Common myeloid progenitor, CD34-positive (primary cell): ENCODE results near the gene RRAS2.

Source experiments
- CTCF ChIA-PET: fragments of 350-600 bp; sonication (Branson Sonifier 250); formaldehyde crosslinking; loops from one replicate; lab custom pipeline; 2021; ENCODE audit warnings: antibody characterized with exemption; lab: Charles Lee
- POLR2A ChIA-PET: fragments of 350-600 bp; sonication (Branson Sonifier 250); formaldehyde crosslinking; loops from one replicate; lab custom pipeline; 2021; ENCODE audit warnings: antibody characterized with exemption; lab: Charles Lee
- DNase-seq, 3 donors: peaks; one replicate each; pipeline versions ENCODE4 v3.0.0 to v3.0.0-alpha.2; 2013
- H3K27ac ChIP-seq, 2 experiments: 1 replicate in 1 of 2; 2 replicates in 1 of 2; pipeline ENCODE4 v1.7.0; 2013; ENCODE audit warnings: inconsistent platforms in 2 of 2, low read length in 2 of 2, mild to moderate bottlenecking in 2 of 2, low read depth in 1 of 2, moderate library complexity in 1 of 2; ENCODE audit not compliant: severe bottlenecking in 2 of 2, insufficient read depth in 1 of 2, poor library complexity in 1 of 2
- H3K27me3 ChIP-seq, 5 experiments: replicated peaks in 2 of 5; 1 replicate in 3 of 5; 2 replicates in 2 of 5; pipeline versions ENCODE4 v1.6.1 to v1.7.0; 2013; ENCODE audit warnings: low read length in 4 of 5, mild to moderate bottlenecking in 2 of 5, moderate library complexity in 2 of 5, inconsistent platforms in 1 of 5; ENCODE audit not compliant: insufficient read depth in 5 of 5, control insufficient read depth in 4 of 5
- H3K36me3 ChIP-seq, 4 experiments: 1 replicate in 2 of 4; 2 replicates in 2 of 4; pipeline versions ENCODE4 v1.6.1 to v1.7.0; 2013; ENCODE audit warnings: low read length in 3 of 4, control low read depth in 1 of 4, mild to moderate bottlenecking in 1 of 4; ENCODE audit not compliant: control insufficient read depth in 4 of 4, insufficient read depth in 4 of 4
- H3K4me1 ChIP-seq, 4 experiments: 1 replicate in 3 of 4; 2 replicates in 1 of 4; pipeline versions ENCODE4 v1.6.1 to v1.7.1; 2013; ENCODE audit warnings: low read length in 3 of 4, mild to moderate bottlenecking in 3 of 4, control low read depth in 1 of 4, inconsistent platforms in 1 of 4, moderate library complexity in 1 of 4; ENCODE audit not compliant: control insufficient read depth in 4 of 4, insufficient read depth in 4 of 4; ENCODE audit errors: control extremely low read depth in 1 of 4
- H3K4me3 ChIP-seq, 7 experiments: 1 replicate in 4 of 7; 2 replicates in 3 of 7; pipeline versions ENCODE4 v1.5.1 to v1.7.0; 2013; ENCODE audit warnings: mild to moderate bottlenecking in 7 of 7, low read length in 6 of 7, moderate library complexity in 6 of 7, inconsistent platforms in 2 of 7, low read depth in 2 of 7, control low read depth in 1 of 7; ENCODE audit not compliant: insufficient read depth in 4 of 7, control insufficient read depth in 1 of 7; ENCODE audit errors: extremely low read depth in 1 of 7
- H3K9me3 ChIP-seq, 5 experiments: 1 replicate in 4 of 5; 2 replicates in 1 of 5; pipeline versions ENCODE4 v1.6.1 to v1.7.1; 2013; ENCODE audit warnings: low read length in 4 of 5, mild to moderate bottlenecking in 2 of 5, inconsistent platforms in 1 of 5, low read depth in 1 of 5, moderate library complexity in 1 of 5; ENCODE audit not compliant: control insufficient read depth in 4 of 5, insufficient read depth in 2 of 5; ENCODE audit errors: control extremely low read depth in 1 of 5
- WGBS: methylation state at CpG from one replicate; pipeline ENCODE4 v1.1.5; 2013; ENCODE audit not compliant: insufficient coverage; 5-methylcytosine and 5-hydroxymethylcytosine counted together

The RRAS2 gene

GRCh38 chr11:14312736-14313438 is 46.1 kb downstream of the RRAS2 start:
- Histone ChIP-seq H3K27ac (no peak overlapping the region), H3K4me3 (no peak overlapping the region), H3K27me3 (peaks cover 0 to 21% (median 0%) of the 10 kb centered on the region in 5 experiments), H3K36me3 (no peaks in the 10 kb centered on the region), H3K9me3 (no peaks in the 10 kb centered on the region), H3K4me1 (peaks cover 0 to 9% (median 4%) of the 10 kb centered on the region in 4 experiments)
- CTCF ChIA-PET, result interaction anchor here (1.0 to 3.0 kb wide), 4 partner anchors 10 to 142 kb away, joined by 3 to 11 read pairs (median 3); no protein-coding TSS in a partner anchor
- POLR2A ChIA-PET, result no interaction called here
- 100% methylated on average over 1 of the region's 4 CpGs for WGBS
- no peak for DNase-seq

GRCh38 chr11:14310679-14311078 is 48.3 kb downstream of the RRAS2 start:
- no peak overlapping the region for H3K4me3 ChIP-seq
- ChIA-PET CTCF (interaction anchor here (1.1 to 1.2 kb wide), 2 partner anchors 8 to 10 kb away, joined by 4 read pairs; no protein-coding TSS in a partner anchor), POLR2A (no interaction called here)
- no peak for DNase-seq
- peaks cover 0 to 13% (median 0%) of the 10 kb centered on the region in 5 experiments for H3K27me3 ChIP-seq
- no peak overlapping the region for H3K27ac ChIP-seq
- no peaks in the 10 kb centered on the region for H3K9me3 ChIP-seq
- H3K4me1 ChIP-seq, result peaks cover 0 to 8% (median 3%) of the 10 kb centered on the region in 4 experiments
- no CpG with 5 or more reads among the region's 1 CpG for WGBS
- H3K36me3 ChIP-seq, result no peaks in the 10 kb centered on the region

- whole genome bisulfite sequencing, result 100% methylated on average over 4 of the region's 4 CpGs
- ChIA-PET CTCF (interaction anchor here (12.1 kb wide), 1 partner anchor 144 kb away, joined by 179 read pairs; no protein-coding TSS in a partner anchor), POLR2A (no interaction called here)
- H3K36me3 ChIP-seq, result no peaks in the 10 kb centered on the region
- H3K9me3 ChIP-seq, result no peaks in the 10 kb centered on the region
- no peak overlapping the region for H3K27ac ChIP-seq
- peaks cover 0 to 13% (median 0%) of the 10 kb centered on the region in 5 experiments for H3K27me3 ChIP-seq
- no peak overlapping the region for H3K4me3 ChIP-seq
- no peak for DNase-seq
- peaks cover 0 to 8% (median 3%) of the 10 kb centered on the region in 4 experiments for H3K4me1 ChIP-seq
Observed at GRCh38 chr11:14309425-14310192, 49.4 kb downstream of the RRAS2 start.

- H3K27me3 ChIP-seq, result peaks cover 0 to 13% (median 3%) of the 10 kb centered on the region in 5 experiments
- CTCF ChIA-PET, result interaction anchor here (0.6 to 12.1 kb wide), 6 partner anchors 9 to 145 kb away, joined by 3 to 179 read pairs (median 5); no protein-coding TSS in a partner anchor
- no peaks in the 10 kb centered on the region for H3K9me3 ChIP-seq
- WGBS, result no CpG with 5 or more reads among the region's 1 CpG
- no peak overlapping the region for H3K27ac ChIP-seq
- DNase-seq, result no peak
- no peaks in the 10 kb centered on the region for H3K36me3 ChIP-seq
- POLR2A ChIA-PET, result no interaction called here
- peaks cover 0 to 8% (median 3%) of the 10 kb centered on the region in 4 experiments for H3K4me1 ChIP-seq
- H3K4me3 ChIP-seq, result no peak overlapping the region
Observed at GRCh38 chr11:14308897-14309387, 50.0 kb downstream of the RRAS2 start.

- CTCF ChIA-PET, result interaction anchor here (0.6 to 12.1 kb wide), 10 partner anchors 8 to 171 kb away, joined by 3 to 179 read pairs (median 3); no protein-coding TSS in a partner anchor
Observed at GRCh38 chr11:14308114-14308896, 50.7 kb downstream of the RRAS2 start.

GRCh38 chr11:14306481-14306880 is 52.5 kb downstream of the RRAS2 start:
- H3K27me3 ChIP-seq, result peaks cover 0 to 10% (median 3%) of the 10 kb centered on the region in 5 experiments
- ChIA-PET POLR2A (no interaction called here), CTCF (interaction anchor here (0.6 to 12.1 kb wide), 3 partner anchors 14 to 148 kb away, joined by 3 to 179 read pairs (median 4); no protein-coding TSS in a partner anchor)
- H3K4me3 ChIP-seq, result no peak overlapping the region
- no peak for DNase-seq
- no peaks in the 10 kb centered on the region for H3K36me3 ChIP-seq
- 100% methylated on average over 1 of the region's 1 CpG for WGBS
- no peaks in the 10 kb centered on the region for H3K9me3 ChIP-seq
- H3K27ac ChIP-seq, result no peak overlapping the region
- H3K4me1 ChIP-seq, result peaks cover 0 to 8% (median 3%) of the 10 kb centered on the region in 4 experiments

More at GRCh38 chr11:14308114-14308896, 50.7 kb downstream of the RRAS2 start:
- no peak overlapping the region for H3K27ac ChIP-seq
- peaks cover 0 to 10% (median 3%) of the 10 kb centered on the region in 5 experiments for H3K27me3 ChIP-seq
- POLR2A ChIA-PET, result no interaction called here
- H3K9me3 ChIP-seq, result no peaks in the 10 kb centered on the region
- peak overlapping the region in 2 of 7 experiments; percentile 0 to 20 for H3K4me3 ChIP-seq
- no CpG with 5 or more reads among the region's 5 CpGs for WGBS
- peak; percentile 38 to 72 (median 71) for DNase-seq
- peaks cover 0 to 8% (median 3%) of the 10 kb centered on the region in 4 experiments for H3K4me1 ChIP-seq
- H3K36me3 ChIP-seq, result no peaks in the 10 kb centered on the region
